ENCODE results near the gene SCAANT1.

DNA sequence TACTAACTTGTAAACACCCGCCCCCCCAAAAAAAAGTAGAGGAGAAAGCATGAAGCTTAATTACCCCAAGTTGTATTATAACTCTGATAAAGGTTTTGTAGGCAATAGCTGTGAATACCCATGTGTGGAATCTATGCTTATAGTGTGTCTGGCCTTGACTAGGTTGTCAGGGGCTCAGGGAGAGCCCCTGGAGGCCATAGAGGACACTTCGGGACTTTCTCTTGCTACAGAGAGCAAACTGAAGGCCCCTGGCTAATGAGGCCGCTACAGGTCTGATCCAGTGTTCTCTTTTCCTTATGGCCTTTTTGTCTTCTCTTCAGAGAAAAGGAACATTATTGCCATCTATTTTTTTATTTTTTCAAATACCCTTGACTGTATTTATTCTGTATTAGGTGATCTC, 19.1 kb upstream of the SCAANT1 start:
- TF ChIP-seq CTCF (conservative IDR thresholded peaks at IDR 0.05 in 1 of 2, IDR thresholded peaks at IDR 0.05 in 1 of 2; ENCODE audit: low read depth in 1 of 2, low read length in 2 of 2) (no peak), EZH2 (IDR thresholded peaks at IDR 0.05; ENCODE audit: low read length, missing control alignments) (no peak)

All from fibroblast of lung (primary cell).